A549 (cell line): ENCODE data around the gene MATK. TPM values are rescaled to one million over a fixed set of nuclear protein-coding genes. Genes with fewer than 3 reads are reported as not detected.

Experiments
- ATAC-seq, 2 experiments: fragments of 200-7000 bp in 1 of 2; fragments of >200 bp in 1 of 2; cut with Nextera tagmentation in 1 of 2; cut with Tn5 transposase in 1 of 2; 3 replicates each; pipeline versions ENCODE4 v1.8.0 to v1.9.1; 2018 to 2020; ENCODE audit warnings: mild to moderate bottlenecking in 1 of 2, moderate library complexity in 1 of 2
- CTCF ChIA-PET: fragments of 300-600 bp; sonication (Branson Sonifier 250); formaldehyde crosslinking; extraction: SDS; loops from one replicate; lab custom pipeline; 2021; ENCODE audit warnings: antibody characterized with exemption, inconsistent platforms; lab: Yijun Ruan, JAX
- POLR2A ChIA-PET: fragments of 350-600 bp; formaldehyde crosslinking; extraction: SDS; loops from one replicate; lab custom pipeline; 2021; ENCODE audit warnings: antibody characterized with exemption, inconsistent platforms; lab: Yijun Ruan, JAX
- DNase-seq, 2 experiments: peaks; one replicate each; pipeline versions ENCODE4 v3.0.0 to v3.0.0-alpha.2; 2011 to 2016; ENCODE audit warnings: low read depth in 1 of 2, low spot score in 1 of 2
- FAIRE-seq: peaks from 2 replicates; lab custom pipeline; 2011; peaks lifted over from hg19 to GRCh38; lab: Jason Lieb, UNC
- H3K27ac ChIP-seq, 2 experiments: fragments of >200 bp; sonication (Bioruptor Twin); formaldehyde crosslinking; 3 replicates each; pipeline ENCODE4 v1.5.1; 2016 to 2017
- H3K4me1 ChIP-seq: fragments of >200 bp; sonication (Bioruptor Twin); formaldehyde crosslinking; 3 replicates; pipeline ENCODE4 v1.6.1; 2016
- H3K4me2 ChIP-seq: fragments of >200 bp; sonication (Bioruptor Twin); formaldehyde crosslinking; 3 replicates; pipeline ENCODE4 v1.6.1; 2016
- H3K4me3 ChIP-seq: fragments of >200 bp; sonication (Bioruptor Twin); formaldehyde crosslinking; 3 replicates; pipeline ENCODE4 v1.5.1; 2016
- H3K9me3 ChIP-seq: fragments of >200 bp; sonication (Bioruptor Twin); formaldehyde crosslinking; 3 replicates; pipeline ENCODE4 v1.6.1; 2016
- ATOH8 ChIP-seq: fragments of 250-450 bp; sonication (Bioruptor Pico); IDR thresholded peaks from 2 replicates; pipeline ENCODE4 v1.5.0; 2020; ENCODE audit warnings: low read depth, mild to moderate bottlenecking, moderate library complexity
- CBX2 ChIP-seq: fragments of 200-600 bp; sonication (generic); IDR thresholded peaks from 2 replicates; pipeline ENCODE4 v1.6.1; 2016; ENCODE audit warnings: low read depth, mild to moderate bottlenecking, borderline replicate concordance
- CHD4 ChIP-seq: fragments of 200-600 bp; sonication (generic); IDR thresholded peaks from 2 replicates; pipeline ENCODE4 v1.6.1; 2016; ENCODE audit warnings: antibody characterized with exemption, mild to moderate bottlenecking, borderline replicate concordance
- E2F6 ChIP-seq: IDR thresholded peaks from 2 replicates; pipeline ENCODE4 v1.6.1; 2012; ENCODE audit warnings: low read depth, borderline replicate concordance
- EHF ChIP-seq: fragments of 250-450 bp; sonication (Bioruptor Pico); IDR thresholded peaks from 2 replicates; pipeline ENCODE4 v1.5.0; 2020; ENCODE audit warnings: mild to moderate bottlenecking
- ESRRA ChIP-seq: fragments of 150-350 bp; IDR thresholded peaks from 2 replicates; pipeline ENCODE4 v1.6.1; 2014; ENCODE audit warnings: mild to moderate bottlenecking, low read length, borderline replicate concordance
- HDAC2 ChIP-seq: fragments of 200-600 bp; sonication (generic); IDR thresholded peaks from 2 replicates; pipeline ENCODE4 v1.6.1; 2016
- HOXA7 ChIP-seq: fragments of 250-450 bp; sonication (Bioruptor Pico); IDR thresholded peaks from 2 replicates; pipeline ENCODE4 v1.5.0; 2020; ENCODE audit warnings: mild to moderate bottlenecking, moderate library complexity
- HOXB13 ChIP-seq: fragments of 250-450 bp; sonication (Bioruptor Pico); IDR thresholded peaks from 2 replicates; pipeline ENCODE4 v1.5.0; 2020; ENCODE audit warnings: low read depth, mild to moderate bottlenecking, moderate library complexity
- HOXB5 ChIP-seq: fragments of 250-450 bp; sonication (Bioruptor Pico); IDR thresholded peaks from 2 replicates; pipeline ENCODE4 v1.5.0; 2020; ENCODE audit warnings: mild to moderate bottlenecking, moderate library complexity
- JUN ChIP-seq, 2 experiments: fragments of >200 bp; sonication (Bioruptor Twin); formaldehyde crosslinking; IDR thresholded peaks; 2 replicates in 1 of 2; 3 replicates in 1 of 2; pipeline ENCODE4 v1.6.1; 2016 to 2017
- MAFK ChIP-seq: fragments of 450-650 bp; IDR thresholded peaks from 2 replicates; pipeline ENCODE4 v1.6.1; 2014; ENCODE audit not compliant: partially characterized antibody
- RARB ChIP-seq: fragments of 250-450 bp; sonication (Bioruptor Pico); IDR thresholded peaks from 2 replicates; pipeline ENCODE4 v1.8.0; 2021; ENCODE audit warnings: mild to moderate bottlenecking, moderate library complexity
- RCOR1 ChIP-seq: fragments of 150-350 bp; IDR thresholded peaks from 2 replicates; pipeline ENCODE4 v1.6.1; 2014; ENCODE audit warnings: antibody characterized with exemption, low read length, low read depth
- RFX5 ChIP-seq: fragments of 450-650 bp; IDR thresholded peaks from 2 replicates; pipeline ENCODE4 v1.7.1; 2014; ENCODE audit warnings: antibody characterized with exemption, mild to moderate bottlenecking, moderate library complexity
- TP53 ChIP-seq: fragments of 250-450 bp; sonication (Bioruptor Pico); IDR thresholded peaks from 2 replicates; pipeline ENCODE4 v1.5.0; 2021; ENCODE audit warnings: mild to moderate bottlenecking, moderate library complexity
- USF2 ChIP-seq: fragments of 450-650 bp; IDR thresholded peaks from 2 replicates; pipeline ENCODE4 v1.6.1; 2014; ENCODE audit warnings: antibody characterized with exemption
- ZFP36 ChIP-seq: fragments of 450-650 bp; IDR thresholded peaks from 2 replicates; pipeline ENCODE4 v1.6.1; 2014; ENCODE audit warnings: borderline replicate concordance; ENCODE audit not compliant: partially characterized antibody
- ZNF302 ChIP-seq: fragments of 250-450 bp; sonication (Bioruptor Pico); IDR thresholded peaks from 2 replicates; pipeline ENCODE4 v1.9.0; 2021; ENCODE audit warnings: inconsistent platforms, mild to moderate bottlenecking, moderate library complexity
- WGBS: methylation state at CpG from one replicate; pipeline ENCODE4 v1.1.6; 2017; ENCODE audit errors: missing lambda C conversion rate; 5-methylcytosine and 5-hydroxymethylcytosine counted together
- polyA plus RNA-seq, 4 experiments: library from polyadenylated mRNA; depleted of rRNA in 3 of 4; stranded (reverse); fragments of >200 nt; fragmentation: RNase III in 1 of 4; extraction: RNeasy Plus Mini Kit Qiagen cat#74134 plus additional on column Dnase treatment in 1 of 4; gene quantifications; 2 replicates in 3 of 4; 3 replicates in 1 of 4; pipeline ENCODE4 v1.2.3, GENCODE V29; 2011 to 2017
- TF ChIP-seq, protein P1 (sequence below): fragments of 250-450 bp; sonication (Bioruptor Pico); IDR thresholded peaks from 2 replicates; pipeline ENCODE4 v1.5.0; 2021; ENCODE audit warnings: mild to moderate bottlenecking, moderate library complexity, borderline replicate concordance
- TF ChIP-seq, protein P2 (sequence below): fragments of 150-350 bp; IDR thresholded peaks from 2 replicates; pipeline ENCODE4 v1.6.1; 2014; ENCODE audit warnings: low read depth, mild to moderate bottlenecking, low read length
- TF ChIP-seq, protein P3 (sequence below): fragments of >200 bp; sonication (Bioruptor Twin); formaldehyde crosslinking; IDR thresholded peaks from 3 replicates; pipeline ENCODE4 v1.6.1; 2016

MATK gene
- polyA plus RNA-seq, 2 of the 4 experiments (the other 2 are of a cell fraction): 0.12 to 0.45 TPM

GRCh38 chr19:3790941-3791340 is 4.8 kb upstream of the MATK start:
- FAIRE-seq: no peak
- ChIA-PET POLR2A (no interaction called here), CTCF (interaction anchor here (1.3 kb wide), 1 partner anchor 30 kb away, joined by 4 read pairs; no protein-coding TSS in a partner anchor)

GRCh38 chr19:3790209-3790734 is 4.1 kb upstream of the MATK start:
- CTCF ChIA-PET: interaction anchor here (1.3 to 1.8 kb wide), 2 partner anchors 31 kb away, joined by 4 to 5 read pairs; no protein-coding TSS in a partner anchor
- 32% methylated on average over 6 of the region's 6 CpGs for WGBS
- TF ChIP-seq HDAC2: no peak
- TF ChIP-seq HOXB5 (CRISPR knock-in tag): no peak
- TF ChIP-seq ESRRA: no peak
- no peak for TF ChIP-seq RFX5
- TF ChIP-seq JUN (IDR thresholded peaks at IDR 0.05): no peak
- no peak for TF ChIP-seq CHD4
- TF ChIP-seq, protein P1, sequence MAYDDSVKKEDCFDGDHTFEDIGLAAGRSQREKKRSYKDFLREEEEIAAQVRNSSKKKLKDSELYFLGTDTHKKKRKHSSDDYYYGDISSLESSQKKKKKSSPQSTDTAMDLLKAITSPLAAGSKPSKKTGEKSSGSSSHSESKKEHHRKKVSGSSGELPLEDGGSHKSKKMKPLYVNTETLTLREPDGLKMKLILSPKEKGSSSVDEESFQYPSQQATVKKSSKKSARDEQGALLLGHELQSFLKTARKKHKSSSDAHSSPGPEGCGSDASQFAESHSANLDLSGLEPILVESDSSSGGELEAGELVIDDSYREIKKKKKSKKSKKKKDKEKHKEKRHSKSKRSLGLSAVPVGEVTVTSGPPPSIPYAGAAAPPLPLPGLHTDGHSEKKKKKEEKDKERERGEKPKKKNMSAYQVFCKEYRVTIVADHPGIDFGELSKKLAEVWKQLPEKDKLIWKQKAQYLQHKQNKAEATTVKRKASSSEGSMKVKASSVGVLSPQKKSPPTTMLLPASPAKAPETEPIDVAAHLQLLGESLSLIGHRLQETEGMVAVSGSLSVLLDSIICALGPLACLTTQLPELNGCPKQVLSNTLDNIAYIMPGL (CRISPR knock-in tag): no peak
- TF ChIP-seq, protein P2, sequence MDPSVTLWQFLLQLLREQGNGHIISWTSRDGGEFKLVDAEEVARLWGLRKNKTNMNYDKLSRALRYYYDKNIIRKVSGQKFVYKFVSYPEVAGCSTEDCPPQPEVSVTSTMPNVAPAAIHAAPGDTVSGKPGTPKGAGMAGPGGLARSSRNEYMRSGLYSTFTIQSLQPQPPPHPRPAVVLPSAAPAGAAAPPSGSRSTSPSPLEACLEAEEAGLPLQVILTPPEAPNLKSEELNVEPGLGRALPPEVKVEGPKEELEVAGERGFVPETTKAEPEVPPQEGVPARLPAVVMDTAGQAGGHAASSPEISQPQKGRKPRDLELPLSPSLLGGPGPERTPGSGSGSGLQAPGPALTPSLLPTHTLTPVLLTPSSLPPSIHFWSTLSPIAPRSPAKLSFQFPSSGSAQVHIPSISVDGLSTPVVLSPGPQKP: no peak
- TF ChIP-seq USF2: no peak
- no peak for TF ChIP-seq RARB

More at GRCh38 chr19:3790941-3791340, 4.8 kb upstream of the MATK start:
- TF ChIP-seq ZNF302 (CRISPR knock-in tag) (no peak), EHF (no peak), E2F6 (no peak), HOXB13 (CRISPR knock-in tag) (no peak), TP53 (CRISPR knock-in tag) (no peak), ZFP36 (no peak), USF2 (no peak), MAFK (no peak), HOXA7 (no peak), RFX5 (no peak), CBX2 (no peak), HDAC2 (no peak), ATOH8 (CRISPR knock-in tag) (no peak), RCOR1 (no peak)
- TF ChIP-seq, protein P3, sequence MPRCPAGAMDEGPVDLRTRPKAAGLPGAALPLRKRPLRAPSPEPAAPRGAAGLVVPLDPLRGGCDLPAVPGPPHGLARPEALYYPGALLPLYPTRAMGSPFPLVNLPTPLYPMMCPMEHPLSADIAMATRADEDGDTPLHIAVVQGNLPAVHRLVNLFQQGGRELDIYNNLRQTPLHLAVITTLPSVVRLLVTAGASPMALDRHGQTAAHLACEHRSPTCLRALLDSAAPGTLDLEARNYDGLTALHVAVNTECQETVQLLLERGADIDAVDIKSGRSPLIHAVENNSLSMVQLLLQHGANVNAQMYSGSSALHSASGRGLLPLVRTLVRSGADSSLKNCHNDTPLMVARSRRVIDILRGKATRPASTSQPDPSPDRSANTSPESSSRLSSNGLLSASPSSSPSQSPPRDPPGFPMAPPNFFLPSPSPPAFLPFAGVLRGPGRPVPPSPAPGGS: no peak
- TF ChIP-seq, protein P2: no peak
- TF ChIP-seq, protein P1 (CRISPR knock-in tag): no peak
- Histone ChIP-seq H3K9me3 (no peaks in the 10 kb centered on the region), H3K4me3 (no peak overlapping the region), H3K4me2 (no peak overlapping the region), H3K27ac (no peak overlapping the region), H3K4me1 (no peaks in the 10 kb centered on the region)
- 72% methylated on average over 7 of the region's 7 CpGs for whole genome bisulfite sequencing
- ATAC-seq (no peak), DNase-seq (no peak)

More at GRCh38 chr19:3790209-3790734, 4.1 kb upstream of the MATK start:
- Histone ChIP-seq H3K9me3 (no peaks in the 10 kb centered on the region), H3K27ac (no peak overlapping the region), H3K4me2 (no peak overlapping the region), H3K4me1 (peaks cover under 1% of the 10 kb centered on the region; the same call in 1 of the 3 replicates), H3K4me3 (no peak overlapping the region)
- no peak for ATAC-seq
- FAIRE-seq: no peak
- no peak for DNase-seq
- POLR2A ChIA-PET: interaction anchor here (1.0 kb wide), 1 partner anchor 195 kb away, joined by 7 read pairs; the partner anchor contains the start of gene EEF2
